Vagina (tissue), 2 donors: ENCODE measurements around the gene UTP14A. TPM values are rescaled to one million over a fixed set of nuclear protein-coding genes. Genes with fewer than 3 reads are reported as not detected.

Experiments used
- DNase-seq, 2 donors: peaks; one replicate each; pipeline ENCODE4 v3.0.0-alpha.2; 2017; ENCODE audit errors: extremely low spot score in 2 of 2
- H3K27ac ChIP-seq: fragments of 200-600 bp; sonication (generic); one replicate; pipeline ENCODE4 v1.5.1; 2019
- H3K27me3 ChIP-seq: fragments of 200-600 bp; sonication (generic); one replicate; pipeline ENCODE4 v1.5.1; 2019
- H3K36me3 ChIP-seq, 2 donors: fragments of 200-600 bp; sonication (generic); one replicate each; pipeline ENCODE4 v1.5.1; 2017 to 2019
- H3K4me1 ChIP-seq: fragments of 200-600 bp; sonication (generic); one replicate; pipeline ENCODE4 v1.5.1; 2019
- H3K4me3 ChIP-seq, 2 donors: fragments of 200-600 bp; sonication (generic); 1 replicate in 1 of 2; 2 replicates in 1 of 2; pipeline ENCODE4 v1.5.1; 2016 to 2019
- H3K9me3 ChIP-seq: fragments of 200-600 bp; sonication (generic); one replicate; pipeline ENCODE4 v1.5.1; 2019
- POLR2A ChIP-seq, 2 donors: fragments of 450-650 bp; IDR thresholded peaks; one replicate each; pipeline ENCODE4 v1.6.1; 2017; ENCODE audit warnings: antibody characterized with exemption in 2 of 2, mild to moderate bottlenecking in 2 of 2, moderate library complexity in 2 of 2
- POLR2AphosphoS5 ChIP-seq, 2 donors: sonication (generic); formaldehyde crosslinking; IDR thresholded peaks; one replicate each; pipeline ENCODE4 v1.9.0; 2017; ENCODE audit warnings: antibody characterized with exemption in 2 of 2, mild to moderate bottlenecking in 2 of 2, low read depth in 1 of 2; ENCODE audit not compliant: insufficient read depth in 1 of 2
- intact Hi-C: fragments of 100-400 bp; cut with DNase I; formaldehyde crosslinking; loops from one replicate; pipeline ENCODE4 v1.15.1; 2023
- total RNA-seq: library from RNA; depleted of rRNA; stranded (reverse); fragments of >200 nt; gene quantifications from one replicate; pipeline ENCODE4 v1.2.3, GENCODE V29; 2016
- TF ChIP-seq, protein P1 (sequence below), 3 experiments: fragments of 450-650 bp in 2 of 3; fragments of 200-600 bp in 1 of 3; sonication (generic) in 1 of 3; IDR thresholded peaks; one replicate each; pipeline ENCODE4 v1.5.1; 2017 to 2019; ENCODE audit warnings: antibody characterized with exemption in 3 of 3, mild to moderate bottlenecking in 2 of 3, moderate library complexity in 2 of 3

UTP14A gene
- total RNA-seq, 1 donor from 2014 or later, result 9.8 TPM

DNA sequence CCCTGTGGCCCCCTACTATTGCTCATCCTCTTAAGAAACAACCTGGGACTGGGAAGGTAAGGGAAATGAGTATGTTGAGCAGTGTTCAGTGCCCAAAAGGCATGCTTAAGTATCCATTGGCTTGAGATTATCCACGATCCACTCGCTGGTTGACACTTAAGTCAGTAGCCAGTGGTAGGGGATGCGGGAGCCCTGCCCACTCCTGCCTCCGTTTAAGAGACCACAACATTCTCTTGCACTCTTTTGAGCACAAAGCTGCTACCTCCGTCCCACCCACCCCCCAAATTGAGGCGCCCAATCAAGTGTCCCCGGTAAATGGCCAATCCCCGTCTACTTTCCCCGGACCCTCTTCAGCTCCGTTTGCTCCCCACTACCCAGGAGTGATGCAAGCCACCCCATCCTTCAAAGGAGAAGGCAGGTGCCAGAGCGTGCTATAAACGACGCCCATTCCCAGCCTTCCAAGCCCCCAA lies 25.0 kb downstream of the UTP14A start:
- TF ChIP-seq POLR2A (IDR thresholded peaks at IDR 0.05), result no peak
- TF ChIP-seq, protein P1, sequence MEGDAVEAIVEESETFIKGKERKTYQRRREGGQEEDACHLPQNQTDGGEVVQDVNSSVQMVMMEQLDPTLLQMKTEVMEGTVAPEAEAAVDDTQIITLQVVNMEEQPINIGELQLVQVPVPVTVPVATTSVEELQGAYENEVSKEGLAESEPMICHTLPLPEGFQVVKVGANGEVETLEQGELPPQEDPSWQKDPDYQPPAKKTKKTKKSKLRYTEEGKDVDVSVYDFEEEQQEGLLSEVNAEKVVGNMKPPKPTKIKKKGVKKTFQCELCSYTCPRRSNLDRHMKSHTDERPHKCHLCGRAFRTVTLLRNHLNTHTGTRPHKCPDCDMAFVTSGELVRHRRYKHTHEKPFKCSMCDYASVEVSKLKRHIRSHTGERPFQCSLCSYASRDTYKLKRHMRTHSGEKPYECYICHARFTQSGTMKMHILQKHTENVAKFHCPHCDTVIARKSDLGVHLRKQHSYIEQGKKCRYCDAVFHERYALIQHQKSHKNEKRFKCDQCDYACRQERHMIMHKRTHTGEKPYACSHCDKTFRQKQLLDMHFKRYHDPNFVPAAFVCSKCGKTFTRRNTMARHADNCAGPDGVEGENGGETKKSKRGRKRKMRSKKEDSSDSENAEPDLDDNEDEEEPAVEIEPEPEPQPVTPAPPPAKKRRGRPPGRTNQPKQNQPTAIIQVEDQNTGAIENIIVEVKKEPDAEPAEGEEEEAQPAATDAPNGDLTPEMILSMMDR (IDR thresholded peaks at IDR 0.05), result no peak
- TF ChIP-seq POLR2AphosphoS5 (IDR thresholded peaks at IDR 0.05; ENCODE audit: insufficient read depth in 1 of 2, low read depth in 1 of 2), result no peak
- Histone ChIP-seq H3K9me3 (no peaks in the 10 kb centered on the region), H3K4me1 (no peaks in the 10 kb centered on the region), H3K27ac (peak overlapping the region; percentile 84), H3K36me3 (no peaks in the 10 kb centered on the region), H3K4me3 (peak overlapping the region; percentile 59), H3K27me3 (no peaks in the 10 kb centered on the region)
- no peak for DNase-seq
- intact Hi-C loops, result no loop called here

DNA sequence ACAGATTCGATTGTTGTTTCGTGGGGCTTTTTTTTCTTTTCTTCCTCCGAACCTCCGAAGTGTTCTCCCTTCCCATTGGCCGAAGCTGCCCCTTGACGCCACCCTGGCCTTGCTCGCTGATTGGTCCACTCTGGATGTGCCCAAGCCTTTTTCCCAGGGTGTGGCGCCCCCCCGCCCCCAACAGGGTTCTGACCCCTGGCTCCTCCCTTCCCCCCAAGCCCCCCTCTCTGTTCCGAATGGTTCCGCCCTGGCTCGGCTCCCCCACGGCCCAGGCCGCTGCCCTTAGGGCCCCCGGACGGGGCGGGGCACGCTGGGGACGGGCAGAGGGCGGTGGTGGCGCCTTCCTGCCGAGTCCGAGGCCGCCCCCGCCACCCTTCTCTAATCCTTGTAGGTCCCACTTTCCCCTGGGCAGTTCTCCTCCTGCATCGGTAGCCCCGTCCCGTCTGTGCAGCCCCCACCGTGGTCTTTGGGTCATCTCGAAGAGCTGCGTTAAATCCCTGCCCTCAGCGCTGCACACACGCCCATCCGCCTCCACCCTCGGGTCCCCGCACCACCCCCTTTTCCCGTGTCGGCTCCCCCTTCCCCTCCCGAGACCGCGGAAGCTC lies 25.5 kb downstream of the UTP14A start:
- TF ChIP-seq, protein P1 (IDR thresholded peaks at IDR 0.05), result no peak
- TF ChIP-seq POLR2AphosphoS5 (IDR thresholded peaks at IDR 0.05; ENCODE audit: insufficient read depth in 1 of 2, low read depth in 1 of 2), result peak in 1 of 2 donors; percentile 69
- H3K4me3 ChIP-seq, result peak overlapping the region; percentile 59
- no peaks in the 10 kb centered on the region for H3K4me1 ChIP-seq
- no peaks in the 10 kb centered on the region for H3K36me3 ChIP-seq
- intact Hi-C loops, result loop anchor here (2.0 kb wide), 1 partner anchor 49 kb away; no protein-coding TSS in a partner anchor
- H3K9me3 ChIP-seq, result no peaks in the 10 kb centered on the region
- peak in 1 of 2 donors; percentile 95 for DNase-seq
- no peaks in the 10 kb centered on the region for H3K27me3 ChIP-seq
- peak overlapping the region; percentile 84 for H3K27ac ChIP-seq

DNA sequence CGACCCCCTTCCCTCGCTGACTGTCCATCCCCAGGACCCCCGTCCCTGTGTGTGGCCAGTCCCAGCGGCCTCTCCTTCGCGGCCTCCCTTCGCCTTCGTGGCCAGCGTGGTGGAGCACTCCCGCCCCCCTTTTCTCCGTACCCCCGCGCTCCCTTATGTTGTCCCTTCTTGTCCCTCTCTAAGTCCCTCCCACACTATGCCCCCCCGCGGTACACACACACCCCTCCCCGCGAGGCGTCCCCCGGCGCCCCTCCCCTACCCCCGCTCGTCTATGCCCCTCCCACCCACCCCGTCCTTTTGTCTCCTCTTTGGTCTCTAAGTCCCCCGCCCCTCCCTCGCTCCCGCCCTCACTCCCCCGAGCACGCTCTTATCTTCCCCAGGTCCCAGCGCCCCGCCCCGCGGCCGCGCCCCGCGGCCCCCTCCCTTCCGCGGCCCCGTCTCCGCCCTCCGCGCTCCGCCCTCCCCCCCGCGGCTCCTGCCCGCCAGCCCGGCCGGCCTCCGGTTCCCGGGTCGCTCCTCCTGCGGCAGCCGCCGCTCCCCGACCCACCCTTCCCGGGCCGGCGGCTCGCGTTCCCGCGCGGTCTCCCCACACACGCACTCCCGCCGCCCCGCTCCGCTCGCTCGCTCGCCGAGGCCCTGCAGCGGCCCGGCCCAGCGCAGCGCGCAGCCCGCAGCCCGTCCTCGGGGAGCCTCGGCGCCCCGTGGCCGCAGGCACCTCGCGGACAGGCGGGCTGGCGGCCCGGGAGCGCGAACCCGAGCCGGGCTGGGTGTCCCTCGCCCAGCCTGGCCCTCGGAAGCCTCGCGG lies 26.3 kb downstream of the UTP14A start:
- Histone ChIP-seq H3K36me3 (no peaks in the 10 kb centered on the region), H3K9me3 (no peaks in the 10 kb centered on the region), H3K27ac (peak overlapping the region; percentile 84), H3K4me3 (peak overlapping the region; percentile 59 to 75), H3K4me1 (no peaks in the 10 kb centered on the region), H3K27me3 (no peaks in the 10 kb centered on the region)
- peak in 1 of 2 donors; percentile 38 for TF ChIP-seq POLR2A (IDR thresholded peaks at IDR 0.05)
- TF ChIP-seq, protein P1 (IDR thresholded peaks at IDR 0.05), result no peak
- peak in 1 of 2 donors; percentile 96 for DNase-seq
- intact Hi-C loops, result loop anchor here (2.0 kb wide), 1 partner anchor 49 kb away; no protein-coding TSS in a partner anchor

DNA sequence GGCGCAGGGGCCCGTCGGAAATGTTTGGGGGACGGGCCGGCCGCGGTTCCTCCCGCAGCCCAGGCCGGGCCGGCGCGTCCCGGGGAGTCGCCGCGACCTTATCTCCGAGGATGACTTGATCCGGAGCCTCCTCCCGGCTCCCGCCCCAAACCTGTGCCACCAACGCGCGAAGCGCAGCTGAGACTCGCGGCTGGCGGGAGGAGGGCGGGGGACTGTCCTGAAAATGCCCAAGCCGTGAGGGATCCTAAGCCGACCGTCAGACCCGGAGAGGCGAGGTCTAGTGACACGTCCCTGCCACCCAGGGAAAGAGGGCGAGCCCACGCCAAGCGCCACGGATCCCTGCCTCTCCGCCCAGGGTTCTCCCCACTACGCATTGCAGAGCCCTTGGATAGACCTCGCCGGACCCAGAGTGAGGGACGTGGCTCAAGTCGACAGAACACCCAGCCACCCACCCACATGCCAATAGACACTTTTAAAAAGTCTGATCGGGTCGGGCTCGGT lies 26.9 kb downstream of the UTP14A start:
- Histone ChIP-seq H3K9me3 (no peaks in the 10 kb centered on the region), H3K36me3 (no peaks in the 10 kb centered on the region), H3K4me3 (peak overlapping the region; percentile 59 to 75), H3K27me3 (no peaks in the 10 kb centered on the region), H3K27ac (peak overlapping the region; percentile 59), H3K4me1 (no peaks in the 10 kb centered on the region)
- intact Hi-C loops, result loop anchor here (2.0 kb wide), 1 partner anchor 48 kb away; no protein-coding TSS in a partner anchor
- no peak for TF ChIP-seq POLR2A (IDR thresholded peaks at IDR 0.05)
- no peak for TF ChIP-seq POLR2AphosphoS5 (IDR thresholded peaks at IDR 0.05; ENCODE audit: insufficient read depth in 1 of 2, low read depth in 1 of 2)
- TF ChIP-seq, protein P1 (IDR thresholded peaks at IDR 0.05), result no peak
- DNase-seq, result no peak
